T-helper 22 cell (primary cell): Measurements from ENCODE around the gene MVB12A.

Experiments used
- DNase-seq: peaks from one replicate; pipeline ENCODE4 v3.0.0-alpha.2; 2020; ENCODE audit warnings: low read depth

Gene MVB12A

DNA sequence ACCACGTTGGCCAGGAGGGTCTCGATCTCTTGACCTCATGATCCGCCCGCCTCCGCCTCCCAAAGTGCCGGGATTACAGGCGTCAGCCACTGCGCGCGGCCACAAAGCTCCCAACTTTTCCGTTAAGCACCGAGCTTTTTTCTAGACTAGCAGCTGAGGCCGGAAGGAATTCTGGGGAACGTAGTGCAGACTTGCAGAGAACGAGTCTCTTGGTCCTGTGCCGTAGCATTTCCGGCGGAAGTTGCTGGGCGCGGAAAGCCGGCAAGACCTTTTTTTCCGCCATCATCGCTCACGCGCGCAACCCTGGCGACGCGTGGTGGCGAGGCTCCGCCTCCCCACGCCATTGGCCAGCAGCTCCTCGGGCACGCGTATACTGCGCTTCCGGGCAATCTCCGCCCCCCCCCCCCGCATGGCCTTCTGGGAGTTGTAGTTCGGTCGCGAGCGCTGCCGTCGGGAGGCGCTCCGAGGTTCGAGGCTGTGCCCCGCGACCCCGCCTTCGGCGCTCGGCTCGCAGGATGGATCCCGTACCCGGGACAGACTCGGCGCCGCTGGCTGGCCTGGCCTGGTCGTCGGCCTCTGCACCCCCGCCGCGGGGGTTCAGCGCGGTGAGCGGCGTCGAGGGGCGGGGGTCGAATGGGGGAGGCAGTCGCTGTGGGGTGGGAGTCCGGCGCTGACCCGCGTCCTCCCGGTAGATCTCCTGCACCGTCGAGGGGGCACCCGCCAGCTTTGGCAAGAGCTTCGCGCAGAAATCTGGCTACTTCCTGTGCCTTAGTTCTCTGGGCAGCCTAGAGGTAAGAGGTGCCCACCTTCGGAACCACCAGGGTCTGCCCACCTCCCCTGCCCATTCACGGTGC lies at the start of gene MVB12A:
MVB12A (plus strand) TSS at position 427 of the 854 bp plus-strand sequence; CDS start at position 516, 89 bp downstream.
- DNase-seq, result peak; percentile 93

DNA sequence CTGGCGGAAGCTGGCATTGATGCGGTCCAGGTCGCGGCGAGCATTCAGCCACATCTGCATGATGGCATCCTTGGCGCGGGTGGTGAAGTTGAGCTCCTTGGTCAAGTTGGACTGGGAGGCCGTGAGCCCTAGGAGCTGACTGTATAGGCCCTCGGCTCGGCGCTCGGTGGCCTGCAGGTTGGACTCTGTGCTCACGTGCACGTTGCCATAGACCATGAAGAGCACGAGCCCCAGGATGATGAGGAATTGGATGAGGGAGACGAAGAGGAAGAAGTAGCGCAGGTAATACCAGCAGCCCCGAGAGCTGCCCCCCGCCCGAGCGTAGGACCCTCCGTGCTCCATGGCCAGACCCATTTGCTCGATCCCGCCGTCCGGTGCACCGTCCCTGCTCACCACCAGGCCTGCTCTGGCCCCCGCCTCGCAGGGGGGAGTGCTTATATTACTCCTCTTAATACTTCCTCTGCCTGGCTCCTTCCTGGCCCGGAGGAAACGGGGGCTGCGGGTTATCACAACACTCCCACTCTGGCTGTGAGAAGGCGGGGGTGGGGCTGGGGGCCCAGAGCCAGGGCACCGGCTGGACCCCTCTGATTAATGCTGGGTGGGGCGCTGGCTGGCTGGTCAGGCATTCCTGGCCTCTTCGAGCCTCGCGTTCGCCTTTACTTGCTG lies 42.8 kb upstream of the MVB12A start, which contains the start of gene PLVAP:
PLVAP (minus strand) TSS at position 408 of the 666 bp plus-strand sequence; CDS start at position 354, 54 bp downstream.
- no peak for DNase-seq

DNA sequence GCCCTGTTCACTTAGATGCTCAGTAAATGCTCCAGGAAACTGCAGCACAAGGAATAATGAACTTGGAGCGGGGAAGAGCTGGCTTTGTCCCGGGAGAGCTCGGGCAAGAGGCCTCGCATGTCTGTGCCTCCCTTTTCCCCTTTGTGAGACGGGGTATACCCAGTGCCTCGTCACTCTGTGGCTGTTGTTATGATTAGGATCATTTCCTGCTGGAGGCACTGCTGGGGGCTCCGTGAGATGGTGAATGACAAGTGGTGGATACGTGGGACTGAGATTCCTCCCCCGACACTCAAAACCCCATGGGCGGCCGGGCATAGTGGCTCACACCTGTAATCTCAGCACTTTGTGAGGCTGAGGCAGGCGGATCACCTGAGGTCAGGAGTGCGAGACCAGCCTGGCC lies 41.6 kb upstream of the MVB12A start:
- no peak for DNase-seq

DNA sequence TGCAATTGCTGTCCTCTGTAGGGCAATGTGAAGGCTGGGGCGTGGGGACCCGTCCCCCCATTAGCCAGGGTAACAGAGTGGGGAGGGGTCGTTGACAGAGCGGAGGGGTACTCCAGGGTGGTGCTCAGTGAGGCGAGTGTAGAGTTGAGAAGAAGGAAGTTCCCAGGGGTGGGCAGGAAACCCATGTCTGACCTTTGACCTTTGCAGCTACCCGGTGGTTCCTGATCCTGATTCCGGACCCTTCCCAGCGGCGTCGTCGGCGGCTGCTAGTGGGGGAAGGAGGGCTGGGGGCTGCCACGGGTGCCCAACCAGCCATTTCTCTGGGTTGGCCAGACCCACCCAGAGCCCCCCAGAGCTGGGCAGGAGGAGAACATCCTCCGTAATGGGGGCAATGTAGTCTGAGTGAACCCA lies 40.6 kb upstream of the MVB12A start:
- DNase-seq, result no peak

DNA sequence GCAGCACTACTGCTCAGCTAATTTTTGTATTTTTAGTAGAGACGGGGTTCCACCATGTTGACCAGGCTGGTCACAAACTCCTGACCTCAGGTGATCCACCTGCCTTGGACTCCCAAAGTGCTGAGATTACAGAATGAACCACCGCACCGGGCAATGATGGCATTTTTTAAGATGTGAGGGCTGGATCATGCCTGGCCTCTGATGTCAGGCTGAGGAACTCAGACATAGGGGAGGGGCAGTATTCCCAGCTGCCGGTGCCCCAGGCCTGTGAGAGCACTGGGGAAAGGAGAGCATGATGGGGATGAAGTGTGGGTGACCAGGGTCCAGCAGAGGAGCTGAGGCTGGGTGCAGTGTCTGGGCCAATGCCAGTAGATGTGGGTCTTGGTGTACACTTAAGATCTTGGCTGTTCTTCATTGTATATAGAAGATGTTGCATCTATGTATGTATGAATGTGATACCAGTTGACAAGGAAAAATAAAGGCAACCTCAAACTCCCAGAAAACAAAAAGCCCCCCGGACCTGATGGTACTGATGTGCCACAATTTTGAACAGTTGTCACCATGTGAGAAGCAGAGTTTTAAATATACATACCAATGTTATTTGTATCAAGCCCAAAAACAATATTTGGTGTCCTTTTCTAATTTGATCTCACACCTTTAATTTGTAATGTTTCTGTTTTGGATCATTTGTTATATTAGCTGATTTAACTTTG lies 39.3 kb upstream of the MVB12A start:
- no peak for DNase-seq

DNA sequence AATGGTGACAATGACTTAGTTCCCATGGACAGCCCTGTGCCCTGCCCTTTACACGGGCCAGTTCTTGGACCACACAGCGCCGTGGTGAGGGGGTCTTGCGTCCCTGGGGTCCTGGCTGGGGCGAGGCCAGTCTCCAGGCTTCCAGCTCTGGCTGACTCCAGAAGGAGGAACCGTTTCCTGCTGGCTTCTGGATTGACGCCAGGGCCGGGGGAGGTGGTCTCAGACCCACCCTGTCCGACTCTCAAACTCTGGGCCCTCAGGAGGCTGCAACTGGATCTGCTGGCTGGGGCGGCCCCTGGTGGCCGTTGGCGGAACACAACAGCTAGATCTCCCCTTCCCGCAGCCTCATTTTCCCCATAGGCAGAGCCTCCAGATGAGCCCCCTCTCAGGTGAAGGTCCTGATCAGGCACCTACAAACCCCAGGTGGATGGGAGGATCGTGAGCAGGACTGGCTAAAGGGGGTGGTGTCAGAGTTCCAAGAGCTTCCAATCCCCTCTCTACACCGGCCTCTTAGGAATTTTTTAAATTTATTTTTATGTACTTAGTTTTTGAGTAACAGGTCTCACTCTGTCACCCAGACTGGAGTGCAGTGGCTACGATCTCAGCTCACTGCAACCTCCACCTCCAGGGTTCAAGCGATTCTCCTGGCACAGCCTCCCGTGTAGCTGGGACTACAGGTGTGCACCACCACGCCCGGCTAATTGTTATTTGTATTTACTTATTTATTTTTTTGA lies 33.8 kb upstream of the MVB12A start:
- DNase-seq, result peak; percentile 22

DNA sequence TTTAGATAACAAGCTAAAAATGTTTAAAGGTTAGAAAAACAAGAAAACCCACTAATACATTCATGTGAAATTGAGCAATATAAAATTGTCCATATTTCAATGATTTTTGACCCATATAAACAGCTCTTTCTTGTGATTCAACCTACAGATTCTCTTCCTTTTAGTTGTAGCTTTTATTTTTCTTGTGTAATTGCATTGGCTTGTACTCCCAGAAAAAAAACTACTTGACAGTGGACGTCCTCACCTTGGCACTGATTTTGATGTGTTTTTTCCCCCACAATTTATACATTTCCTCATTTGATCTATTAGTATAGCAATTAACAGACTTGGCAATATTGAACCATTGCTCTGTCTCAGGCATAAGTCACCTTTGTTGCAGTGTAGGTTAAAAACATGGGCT lies 30.6 kb upstream of the MVB12A start:
- no peak for DNase-seq

DNA sequence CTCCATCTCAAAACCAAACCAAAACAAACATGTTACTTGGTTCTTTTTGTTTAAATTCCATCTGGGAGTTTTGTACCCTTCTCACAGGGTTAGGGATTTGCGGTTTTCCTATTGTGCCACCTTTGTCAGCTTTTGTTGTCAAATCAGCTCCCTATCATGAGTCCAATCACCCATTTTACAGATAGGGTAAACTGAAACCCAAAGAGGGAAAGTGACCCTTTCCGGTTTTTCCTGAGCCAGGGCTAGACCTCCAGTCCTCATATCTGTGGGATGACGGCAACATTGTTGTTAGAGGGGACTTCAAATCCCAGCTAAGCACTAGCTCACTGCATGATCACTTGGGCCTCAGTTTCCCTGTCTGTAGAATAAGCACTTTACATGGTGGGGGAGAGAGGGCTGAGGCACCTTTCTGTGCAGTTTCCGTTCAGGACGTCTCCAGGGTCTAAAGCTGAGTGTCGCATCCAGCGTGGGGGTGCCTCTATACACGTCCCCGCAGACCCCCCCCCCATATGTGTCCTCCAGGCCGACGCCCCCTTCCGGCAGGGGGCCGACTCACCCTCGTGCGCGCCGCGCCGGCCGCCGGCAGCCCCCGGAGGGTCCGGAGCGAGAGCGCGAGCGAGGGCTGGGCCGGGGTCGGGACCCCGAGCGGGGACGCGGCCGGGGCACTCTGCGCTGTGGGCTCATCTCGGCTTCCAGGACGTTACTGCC lies 29.7 kb upstream of the MVB12A start:
- DNase-seq, result no peak

DNA sequence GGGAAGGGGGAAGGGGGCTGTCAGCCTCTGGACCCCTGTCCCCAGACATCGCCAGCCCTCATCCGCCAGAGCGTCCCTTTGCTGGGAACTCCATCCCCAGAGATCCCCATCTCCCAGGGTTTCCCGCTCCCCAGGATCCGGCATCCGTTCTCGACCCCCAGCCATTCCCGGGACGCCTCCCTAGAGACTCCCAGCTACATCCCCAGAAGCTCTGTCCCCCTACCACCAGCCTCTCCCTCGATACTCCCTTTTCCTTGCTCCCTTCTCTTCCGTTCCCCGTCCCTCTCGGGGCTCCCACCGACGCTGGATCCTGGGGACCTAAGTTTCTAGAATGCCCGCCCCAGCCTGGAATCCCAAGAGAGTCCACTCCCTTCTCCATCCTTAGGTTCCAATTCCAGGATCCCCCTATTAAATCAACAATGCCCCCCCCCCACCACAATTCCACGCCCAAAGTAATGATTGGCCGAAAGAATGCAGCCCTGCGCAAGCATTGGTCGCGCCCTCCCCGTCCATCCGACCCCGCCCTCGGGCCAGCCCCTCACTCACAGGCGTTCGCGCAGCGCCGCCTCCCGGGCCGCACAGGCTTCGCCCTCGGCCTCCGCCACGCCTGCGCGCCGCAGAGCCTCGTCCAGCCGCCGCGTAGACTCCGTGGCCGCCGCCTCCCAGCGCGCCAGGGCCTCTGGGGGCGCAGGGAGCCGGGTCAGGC lies 29.0 kb upstream of the MVB12A start:
- DNase-seq, result peak; percentile 80

DNA sequence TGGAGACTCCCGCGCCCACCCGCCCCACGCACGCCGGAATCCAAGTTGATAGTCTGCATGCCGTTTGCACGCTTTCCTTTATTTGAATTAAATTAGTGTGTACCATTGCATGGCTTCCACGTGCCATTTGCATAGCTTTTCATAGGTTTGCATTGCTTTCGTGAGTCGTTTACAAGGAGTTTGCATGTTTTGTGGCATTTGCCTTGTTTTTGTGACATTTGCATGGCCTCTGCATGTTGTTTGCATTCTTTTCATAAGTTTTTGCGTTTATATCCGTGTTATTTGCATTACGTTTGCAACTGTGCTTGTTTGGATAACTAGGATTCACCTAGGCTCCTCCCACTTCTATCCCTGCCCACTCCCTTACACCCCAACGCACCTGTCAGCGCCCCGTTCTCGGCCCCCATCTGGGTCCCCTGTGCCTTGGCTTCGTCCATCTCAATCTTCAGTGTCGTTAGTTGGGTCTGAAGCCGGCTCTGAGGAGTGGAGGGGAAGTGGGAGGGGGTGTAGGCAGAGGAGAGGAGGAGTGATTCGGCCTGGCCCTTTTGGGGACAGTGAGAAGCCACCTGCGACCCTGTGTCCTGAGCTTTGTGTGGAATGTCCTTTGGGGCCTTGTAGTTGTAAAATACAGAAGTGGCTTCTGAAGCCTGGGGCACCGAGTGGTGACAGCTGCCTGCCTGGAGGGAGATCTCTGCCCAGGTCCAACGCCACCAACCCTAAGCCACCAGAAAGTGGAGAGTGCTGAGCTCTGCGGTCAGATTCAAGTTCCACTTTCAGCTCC lies 28.3 kb upstream of the MVB12A start:
- no peak for DNase-seq

DNA sequence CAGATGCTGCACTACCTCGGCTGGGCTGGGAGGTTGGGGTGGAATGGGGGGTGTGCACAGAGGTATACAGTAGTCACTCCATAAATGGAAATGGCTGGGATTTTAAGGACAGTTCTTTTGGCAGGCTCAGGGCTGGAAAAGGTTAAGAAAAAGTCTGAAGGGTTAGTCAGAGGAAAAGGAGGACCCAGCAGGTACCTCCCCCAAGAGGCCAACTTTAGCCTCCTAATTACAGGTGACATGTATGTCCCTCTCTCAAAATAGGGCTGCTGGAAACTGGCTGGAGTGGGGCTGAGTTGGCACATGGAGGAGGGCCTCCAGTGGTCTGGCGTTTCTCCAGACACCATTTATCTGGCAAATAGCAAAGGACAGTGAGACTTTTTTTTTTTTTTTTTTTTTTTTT lies 26.8 kb upstream of the MVB12A start:
- no peak for DNase-seq

DNA sequence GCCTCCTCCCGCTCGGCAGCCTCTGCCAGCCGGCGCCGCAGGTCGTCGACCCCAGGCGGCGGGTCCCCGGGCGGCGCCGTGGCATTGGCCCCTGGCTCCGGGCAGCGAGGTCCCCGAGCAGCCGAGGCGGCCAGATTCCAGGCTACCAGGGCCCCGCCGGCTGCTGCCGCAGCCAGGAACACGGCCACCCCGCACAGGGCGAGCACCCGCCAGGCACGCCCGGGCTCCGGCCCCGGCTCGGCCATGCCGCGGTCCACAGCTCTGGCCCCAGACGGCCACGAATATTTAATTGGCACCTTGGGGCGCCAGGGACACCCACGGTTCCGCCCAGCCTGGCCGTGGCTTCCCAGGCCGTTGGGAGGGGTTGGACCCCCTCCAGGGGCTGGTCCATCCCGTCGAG lies 25.9 kb upstream of the MVB12A start, which contains the start of gene CCDC194:
CCDC194 (minus strand) TSS at position 283 of the 400 bp plus-strand sequence; CDS start at position 245, 38 bp downstream.
- no peak for DNase-seq

DNA sequence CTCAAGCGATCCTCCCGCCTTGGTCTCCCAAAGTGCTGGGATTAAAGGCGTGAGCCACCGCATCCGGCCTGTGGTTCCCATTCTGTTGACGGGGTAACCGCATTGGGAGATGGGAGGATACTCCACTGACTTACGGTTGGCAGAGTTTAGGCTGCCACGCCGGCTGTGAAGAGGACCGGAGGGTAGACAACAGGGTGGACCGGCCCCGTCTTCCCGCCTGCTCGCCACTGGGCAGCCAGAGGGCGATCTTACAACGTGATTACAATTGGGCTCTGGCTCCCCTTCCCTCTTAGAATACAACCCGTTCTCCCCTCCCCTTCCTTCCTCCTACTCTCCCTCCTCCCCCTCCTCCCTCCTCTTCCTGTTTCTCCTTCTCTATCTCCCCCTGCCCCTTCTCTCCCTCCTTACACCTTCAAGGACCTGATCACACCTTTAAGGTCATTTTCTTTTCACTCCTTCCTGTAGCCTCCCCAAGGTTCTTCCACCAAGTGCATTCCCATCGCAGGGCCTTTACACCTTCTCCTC lies 24.9 kb upstream of the MVB12A start:
- no peak for DNase-seq

DNA sequence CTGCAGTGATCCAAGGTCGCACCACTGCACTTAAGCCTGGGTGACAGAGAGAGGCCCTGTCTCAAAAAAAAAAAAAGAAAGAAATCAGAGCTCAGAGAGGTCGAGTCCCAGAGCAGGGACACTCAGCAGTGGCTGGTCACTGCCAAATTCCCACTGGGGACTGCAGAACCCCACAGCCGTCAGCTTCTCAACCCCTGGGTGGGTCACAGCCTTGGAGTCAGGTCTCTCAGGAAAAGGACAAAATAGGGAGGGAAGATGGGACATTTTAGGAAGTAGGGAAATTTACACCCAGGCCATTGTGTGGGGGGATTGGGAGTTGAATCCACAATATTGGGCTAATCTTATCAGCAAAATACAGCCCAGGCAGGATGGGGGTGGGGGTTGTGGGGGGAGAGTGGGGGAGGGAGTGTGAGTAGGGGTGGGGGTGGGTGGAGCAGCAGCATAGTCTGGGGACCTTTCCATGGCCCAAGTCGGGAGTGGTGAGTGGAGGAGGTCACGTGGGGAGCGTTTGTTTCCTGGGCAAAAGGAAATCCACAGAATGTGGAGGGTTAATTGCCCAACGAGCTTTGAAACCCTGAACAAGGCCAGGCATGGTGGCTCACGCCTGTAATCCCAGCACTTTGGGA lies 20.8 kb upstream of the MVB12A start:
- DNase-seq, result no peak

DNA sequence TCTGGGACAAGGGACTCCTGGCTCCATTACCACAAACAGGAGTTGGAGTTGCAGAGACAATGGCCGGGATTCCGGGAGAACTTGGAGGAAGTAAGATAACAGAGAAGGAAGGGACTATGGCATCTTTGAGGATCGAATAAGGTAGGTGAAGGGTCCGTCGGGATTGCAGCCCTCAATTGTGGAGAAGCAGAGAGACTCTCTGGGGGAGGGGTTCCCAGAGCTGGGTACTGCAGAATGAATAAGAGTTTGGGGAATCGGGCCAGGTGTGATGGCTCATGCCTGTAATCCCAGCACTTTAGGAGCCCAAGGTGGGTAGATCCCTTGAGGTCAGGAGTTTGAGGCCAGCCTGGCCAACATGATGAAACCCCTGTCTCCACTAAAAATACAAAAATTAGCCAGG lies 18.2 kb upstream of the MVB12A start:
- no peak for DNase-seq

DNA sequence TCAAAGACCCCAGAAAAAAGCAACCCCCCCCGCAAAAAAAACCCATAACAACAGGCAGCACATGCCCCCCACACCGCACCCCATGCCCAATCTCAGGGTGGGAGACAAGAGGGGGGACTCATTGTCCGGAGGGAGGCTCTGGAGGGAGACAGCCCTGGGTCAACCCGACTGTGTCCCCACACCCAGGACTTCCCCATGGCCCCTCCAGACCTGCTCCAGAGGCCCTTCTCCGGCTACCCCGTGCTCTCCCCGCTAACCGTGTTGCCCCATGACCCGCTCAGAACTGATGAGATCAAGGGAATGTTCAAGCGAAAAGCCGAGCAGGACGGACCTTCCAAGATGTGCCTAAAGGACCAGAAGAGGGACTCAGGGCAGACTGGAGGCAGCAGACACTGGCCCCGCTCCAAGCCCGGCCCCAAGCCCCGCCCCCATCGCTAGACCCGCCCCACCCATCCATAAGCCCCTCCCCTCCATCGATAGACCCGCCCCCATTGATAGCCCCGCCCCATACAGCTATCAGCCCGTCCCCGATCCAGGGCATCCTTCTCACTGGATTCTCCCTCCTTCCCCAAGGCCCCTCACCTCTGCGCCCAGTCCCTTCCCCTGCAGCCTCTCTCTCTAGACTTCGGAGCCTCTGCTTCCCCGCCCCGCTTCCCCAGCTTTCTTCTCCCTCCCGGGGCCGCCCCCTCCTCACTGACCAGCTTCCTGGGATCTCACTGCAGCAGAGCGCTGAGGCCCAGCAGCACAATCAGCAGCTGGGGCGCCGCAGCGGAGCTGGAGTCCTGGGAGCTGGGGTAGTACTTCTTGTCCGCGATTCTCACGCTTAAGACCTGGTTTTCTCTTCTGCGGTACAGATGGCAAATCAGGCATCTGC lies 16.6 kb upstream of the MVB12A start:
- no peak for DNase-seq

DNA sequence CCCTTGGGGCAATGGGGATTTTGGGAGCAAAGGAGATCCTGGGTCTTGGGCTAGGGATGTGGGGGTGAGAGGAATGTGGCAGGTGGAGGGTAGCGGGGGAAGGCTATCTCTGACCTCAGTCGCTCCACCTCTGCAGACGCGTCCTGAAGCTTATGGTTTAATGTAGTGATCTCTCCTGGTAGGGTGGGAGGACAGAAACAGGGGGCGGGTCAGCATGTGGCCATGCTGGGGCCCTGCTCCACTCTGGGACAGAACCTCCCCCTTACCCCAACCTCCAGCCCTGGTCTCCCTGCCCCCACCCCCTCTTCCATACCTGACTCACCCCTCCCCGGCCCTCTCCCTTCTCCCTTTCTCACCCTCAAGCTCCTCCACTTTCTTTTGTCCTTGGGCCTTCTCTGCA lies 15.8 kb upstream of the MVB12A start:
- no peak for DNase-seq

DNA sequence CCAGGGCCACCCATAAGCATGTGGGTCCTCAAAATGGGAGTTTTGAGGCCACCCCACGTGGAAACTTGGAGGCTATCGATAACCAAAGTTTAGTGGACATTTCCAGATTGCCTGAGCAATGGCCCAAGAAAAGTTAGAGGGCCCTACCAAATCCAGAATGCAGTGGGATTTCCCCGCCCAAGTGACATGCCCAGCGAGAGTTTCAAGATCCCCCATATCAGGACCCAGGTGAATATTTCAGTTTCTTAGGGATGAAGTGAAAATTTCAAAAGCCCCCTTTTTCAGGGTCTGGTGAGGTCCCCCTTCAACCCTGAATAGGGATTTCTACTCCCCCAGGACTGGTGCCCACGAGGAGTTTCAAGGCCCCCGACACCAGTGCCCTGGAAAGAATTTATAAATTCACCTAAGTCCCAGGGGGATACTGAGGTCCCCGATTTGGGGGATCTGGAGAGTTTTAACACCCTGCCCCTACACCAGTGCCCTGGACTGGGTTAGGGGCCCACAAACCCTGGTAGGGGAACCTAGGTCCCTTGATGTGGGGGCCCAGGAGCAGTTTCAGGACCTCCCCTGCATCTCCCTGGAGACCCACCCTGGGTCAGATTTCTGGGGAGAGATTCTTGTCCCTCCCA lies 15.1 kb upstream of the MVB12A start:
- no peak for DNase-seq
